Left ventricle myocardium inferior (tissue), 1 donor: ENCODE data around the gene CCDC137. TPM values are rescaled to one million over a fixed set of nuclear protein-coding genes. Genes with fewer than 3 reads are reported as not detected.
A peak's percentile ranks its signal among the peaks of the same experiment; 100 is the strongest.

Experiments used
- DNase-seq: peaks from one replicate; pipeline ENCODE4 v3.0.0-alpha.2; 2020
- H3K27ac ChIP-seq: fragments of 200-600 bp; replicated peaks from 2 replicates; pipeline ENCODE4 v1.8.0; 2021
- H3K27me3 ChIP-seq: fragments of 200-600 bp; 2 replicates; pipeline ENCODE4 v1.8.0; 2021; ENCODE audit warnings: low read depth
- H3K36me3 ChIP-seq: fragments of 200-600 bp; 2 replicates; pipeline ENCODE4 v1.8.0; 2021
- H3K4me1 ChIP-seq: fragments of 200-600 bp; 2 replicates; pipeline ENCODE4 v1.8.0; 2021
- H3K4me3 ChIP-seq: fragments of 200-600 bp; 2 replicates; pipeline ENCODE4 v1.8.0; 2021; ENCODE audit warnings: mild to moderate bottlenecking, moderate library complexity
- H3K9me3 ChIP-seq: fragments of 200-600 bp; replicated peaks from 2 replicates; pipeline ENCODE4 v1.8.0; 2021
- intact Hi-C: fragments of 100-400 bp; cut with micrococcal nuclease; formaldehyde crosslinking; loops from one replicate; pipeline ENCODE4 v1.11.0; 2022
- total RNA-seq: library from RNA; stranded (reverse); fragmentation: NEBNext Ultra II Directional; extraction: Animal tissue kit (Norgen Biotek cat#: 25700); gene quantifications from one replicate; pipeline ENCODE4 v1.2.1, GENCODE V29; 2021
- TF ChIP-seq, protein P1 (sequence below): fragments of 200-600 bp; IDR thresholded peaks from 2 replicates; pipeline ENCODE4 v1.8.0; 2021; ENCODE audit warnings: antibody characterized with exemption, mild to moderate bottlenecking, borderline replicate concordance
- donor health status: DM: no; HTN: yes; CAD: no; lungs with severe emphysema.

Gene CCDC137
- total RNA-seq, 1 donor from 2014 or later = 5.6 TPM

DNA sequence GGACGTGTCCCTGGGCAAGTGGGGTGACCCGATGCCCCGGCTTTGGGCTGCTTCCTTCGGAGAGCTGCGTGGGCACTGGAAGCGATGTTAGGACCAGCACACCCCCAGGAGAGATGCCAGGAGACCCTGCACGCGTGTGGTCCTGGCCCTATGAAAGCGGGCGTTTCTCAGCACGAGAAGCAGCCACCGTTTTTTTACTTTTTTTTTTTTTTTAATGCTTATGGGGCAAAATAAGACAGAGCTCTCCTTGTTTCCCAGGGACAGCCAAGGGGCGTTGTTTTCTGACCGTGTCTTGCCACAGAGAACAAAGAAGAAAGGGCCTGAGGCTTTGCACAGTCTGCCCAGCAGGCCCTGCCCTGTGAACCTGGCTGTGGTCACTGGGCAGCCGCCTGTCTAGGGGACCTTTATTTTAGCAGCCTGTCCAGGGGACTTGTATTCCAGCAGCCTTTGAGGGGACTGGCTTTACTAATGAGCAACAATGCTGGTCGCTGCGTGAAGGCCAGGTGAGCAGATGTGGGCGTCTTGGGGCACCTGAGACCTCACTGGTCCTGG lies 46.5 kb downstream of the CCDC137 start:
- H3K36me3 ChIP-seq = peaks cover under 1% of the 10 kb centered on the region
- no peaks in the 10 kb centered on the region for H3K9me3 ChIP-seq
- H3K4me3 ChIP-seq = peak overlapping the region; percentile 91
- no peak overlapping the region for H3K27ac ChIP-seq
- TF ChIP-seq, protein P1, sequence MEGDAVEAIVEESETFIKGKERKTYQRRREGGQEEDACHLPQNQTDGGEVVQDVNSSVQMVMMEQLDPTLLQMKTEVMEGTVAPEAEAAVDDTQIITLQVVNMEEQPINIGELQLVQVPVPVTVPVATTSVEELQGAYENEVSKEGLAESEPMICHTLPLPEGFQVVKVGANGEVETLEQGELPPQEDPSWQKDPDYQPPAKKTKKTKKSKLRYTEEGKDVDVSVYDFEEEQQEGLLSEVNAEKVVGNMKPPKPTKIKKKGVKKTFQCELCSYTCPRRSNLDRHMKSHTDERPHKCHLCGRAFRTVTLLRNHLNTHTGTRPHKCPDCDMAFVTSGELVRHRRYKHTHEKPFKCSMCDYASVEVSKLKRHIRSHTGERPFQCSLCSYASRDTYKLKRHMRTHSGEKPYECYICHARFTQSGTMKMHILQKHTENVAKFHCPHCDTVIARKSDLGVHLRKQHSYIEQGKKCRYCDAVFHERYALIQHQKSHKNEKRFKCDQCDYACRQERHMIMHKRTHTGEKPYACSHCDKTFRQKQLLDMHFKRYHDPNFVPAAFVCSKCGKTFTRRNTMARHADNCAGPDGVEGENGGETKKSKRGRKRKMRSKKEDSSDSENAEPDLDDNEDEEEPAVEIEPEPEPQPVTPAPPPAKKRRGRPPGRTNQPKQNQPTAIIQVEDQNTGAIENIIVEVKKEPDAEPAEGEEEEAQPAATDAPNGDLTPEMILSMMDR = no peak
- intact Hi-C loops = no loop called here
- peaks cover 36% of the 10 kb centered on the region for H3K4me1 ChIP-seq
- no peaks in the 10 kb centered on the region for H3K27me3 ChIP-seq
- DNase-seq = no peak

DNA sequence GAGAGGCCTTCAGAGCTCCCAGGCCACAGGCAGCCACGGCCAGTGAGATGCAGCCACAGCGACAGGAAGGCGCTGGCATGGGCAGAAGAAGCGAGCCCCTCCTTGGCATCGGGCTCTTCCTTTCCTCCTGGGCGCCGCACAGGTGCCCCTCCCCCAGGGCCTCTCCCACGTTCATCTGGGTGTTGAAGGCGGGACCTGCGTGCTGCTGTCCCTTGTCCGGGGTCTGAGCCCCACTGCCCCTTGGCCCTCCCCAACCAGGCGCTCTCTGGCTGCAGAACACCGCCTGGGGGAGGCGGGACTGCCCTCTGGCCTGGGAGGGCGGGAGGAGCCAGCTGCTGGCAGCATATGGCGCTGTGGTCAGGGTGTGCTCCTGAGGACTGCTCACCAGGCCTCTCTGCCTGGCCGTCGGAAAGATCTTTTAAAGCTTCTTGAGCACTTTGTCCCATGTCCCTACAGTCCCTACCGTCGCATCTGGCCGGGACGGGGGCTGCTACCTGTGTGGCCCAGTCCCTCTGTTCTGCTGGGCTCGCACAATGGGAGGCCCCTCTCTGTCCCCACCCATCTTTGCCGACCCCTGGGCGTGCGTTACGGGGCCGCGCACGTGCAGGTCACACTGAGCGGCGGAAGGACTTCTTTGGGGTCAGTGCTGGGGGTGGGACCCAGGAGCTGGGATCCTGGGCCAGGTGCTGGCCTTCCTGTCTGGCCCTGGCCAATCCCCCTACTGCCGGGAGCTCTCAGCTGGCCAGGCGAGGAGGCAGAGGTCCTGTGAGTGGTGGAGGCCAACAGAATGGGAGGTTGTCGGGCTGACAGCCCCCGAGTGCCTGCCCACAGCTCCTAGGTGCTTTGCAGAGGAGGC lies 47.2 kb downstream of the CCDC137 start:
- intact Hi-C loops = no loop called here
- no peaks in the 10 kb centered on the region for H3K36me3 ChIP-seq
- no peak for DNase-seq
- peaks cover 36% of the 10 kb centered on the region for H3K4me1 ChIP-seq
- no peak overlapping the region for H3K27ac ChIP-seq
- TF ChIP-seq, protein P1 = no peak
- H3K27me3 ChIP-seq = no peaks in the 10 kb centered on the region
- peak overlapping the region; percentile 91 for H3K4me3 ChIP-seq
- no peaks in the 10 kb centered on the region for H3K9me3 ChIP-seq

DNA sequence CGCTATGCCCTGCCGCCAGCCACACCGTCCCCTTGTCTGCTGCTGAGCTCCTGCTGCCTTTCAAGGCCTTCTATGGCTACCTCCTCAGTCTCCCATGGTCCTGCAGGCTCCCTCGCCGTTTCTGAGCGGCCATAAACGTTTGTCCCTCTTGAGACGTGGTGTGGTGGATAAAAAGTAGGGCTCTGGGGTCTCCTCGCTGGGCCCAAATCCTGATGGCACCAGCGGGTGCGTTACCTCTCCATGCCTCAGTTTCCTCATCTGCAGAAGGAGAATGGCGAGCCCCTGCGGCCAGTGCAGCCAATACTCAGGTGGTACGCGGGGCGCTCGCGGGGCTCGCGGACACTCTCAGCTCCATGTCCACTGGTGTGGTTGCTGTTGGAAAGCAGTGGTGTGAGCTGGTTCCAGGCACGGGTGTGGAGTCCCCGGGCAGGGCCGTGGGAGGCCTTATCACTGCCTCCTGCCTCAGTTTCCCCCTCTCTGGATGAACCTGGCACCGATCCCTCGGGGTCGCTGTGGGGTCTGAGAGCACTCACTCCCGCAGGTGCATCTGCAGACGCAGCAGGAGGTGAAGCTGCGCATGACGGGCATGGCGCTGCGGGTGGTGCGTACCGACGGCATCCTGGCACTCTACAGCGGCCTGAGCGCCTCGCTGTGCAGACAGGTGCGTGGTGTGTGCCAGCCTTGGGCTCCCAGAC lies 48.0 kb downstream of the CCDC137 start:
- TF ChIP-seq, protein P1 = no peak
- H3K36me3 ChIP-seq = no peaks in the 10 kb centered on the region
- no peak overlapping the region for H3K27ac ChIP-seq
- intact Hi-C loops = no loop called here
- no peaks in the 10 kb centered on the region for H3K27me3 ChIP-seq
- no peak overlapping the region for H3K4me3 ChIP-seq
- peaks cover 36% of the 10 kb centered on the region for H3K4me1 ChIP-seq
- DNase-seq = no peak
- H3K9me3 ChIP-seq = no peaks in the 10 kb centered on the region

DNA sequence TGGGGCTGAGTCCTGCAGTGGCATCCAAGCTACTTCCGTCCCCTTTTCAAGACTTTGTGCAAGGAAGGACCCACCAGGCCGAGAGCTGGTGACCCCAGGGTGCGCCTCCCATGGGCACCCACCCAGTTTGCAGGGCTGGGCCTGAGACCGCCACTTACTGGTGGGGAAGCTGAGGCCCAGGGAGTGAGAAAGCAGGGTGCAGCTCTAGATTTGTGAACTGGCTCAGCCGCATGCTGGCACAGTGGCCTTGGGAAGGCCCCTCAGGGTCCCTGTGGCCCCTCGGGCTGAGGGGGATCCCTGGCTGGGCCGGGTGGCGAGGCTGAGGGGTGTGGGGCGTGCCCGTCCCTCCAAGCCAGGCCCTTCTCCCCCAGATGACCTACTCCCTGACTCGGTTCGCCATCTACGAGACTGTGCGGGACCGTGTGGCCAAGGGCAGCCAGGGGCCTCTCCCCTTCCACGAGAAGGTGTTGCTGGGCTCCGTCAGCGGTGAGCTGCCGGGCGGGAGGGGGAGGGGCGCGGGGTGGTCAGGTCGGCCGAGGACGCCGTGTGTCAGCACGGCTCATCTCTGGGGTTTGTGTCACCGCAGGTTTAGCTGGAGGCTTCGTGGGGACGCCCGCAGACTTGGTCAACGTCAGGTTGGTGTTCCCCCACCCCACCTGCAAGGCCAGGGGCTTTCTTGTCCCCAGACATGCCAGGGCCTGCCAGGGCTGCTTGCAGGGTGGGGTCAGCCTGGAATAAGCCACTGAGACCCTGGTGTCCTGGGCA lies 48.8 kb downstream of the CCDC137 start:
- no peak overlapping the region for H3K4me3 ChIP-seq
- no peaks in the 10 kb centered on the region for H3K36me3 ChIP-seq
- intact Hi-C loops = no loop called here
- TF ChIP-seq, protein P1 = no peak
- no peak overlapping the region for H3K27ac ChIP-seq
- no peak for DNase-seq
- no peaks in the 10 kb centered on the region for H3K27me3 ChIP-seq
- peaks cover 34% of the 10 kb centered on the region for H3K4me1 ChIP-seq
- no peaks in the 10 kb centered on the region for H3K9me3 ChIP-seq
